Bronchial epithelial cell (primary cell): Measurements from ENCODE around the gene PPP1R14C. TPM values are rescaled to one million over a fixed set of nuclear protein-coding genes. Genes with fewer than 3 reads are reported as not detected.

Source experiments
- DNase-seq: peaks from one replicate; pipeline ENCODE4 v3.0.0-alpha.2; 2010; ENCODE audit warnings: low read depth
- FAIRE-seq: peaks from 2 replicates; lab custom pipeline; 2011; peaks lifted over from hg19 to GRCh38; lab: Jason Lieb, UNC
- H3K27me3 ChIP-seq: 2 replicates; pipeline ENCODE4 v1.5.1; 2011; ENCODE audit warnings: low read length; ENCODE audit not compliant: control insufficient read depth, insufficient read depth
- H3K36me3 ChIP-seq: 2 replicates; pipeline ENCODE4 v1.5.1; 2011; ENCODE audit warnings: low read length; ENCODE audit not compliant: control insufficient read depth, insufficient read depth
- H3K4me3 ChIP-seq: 2 replicates; pipeline ENCODE4 v1.5.1; 2011; ENCODE audit warnings: mild to moderate bottlenecking, low read depth, low read length, control low read depth
- CTCF ChIP-seq: IDR thresholded peaks from 2 replicates; pipeline ENCODE4 v1.5.1; 2011; ENCODE audit warnings: mild to moderate bottlenecking, moderate library complexity, low read length, control low read depth, inconsistent platforms; ENCODE audit not compliant: insufficient read depth, severe bottlenecking
- total RNA-seq: library from RNA; depleted of rRNA; stranded (reverse); fragments of >200 nt; gene quantifications from 2 replicates; pipeline ENCODE4 v1.2.1, GENCODE V29; 2014

PPP1R14C gene
- total RNA-seq, 1 donor from 2014 or later = 72.1 TPM

- H3K27me3 ChIP-seq = no peaks in the 10 kb centered on the region
- DNase-seq = peak; percentile 82
- TF ChIP-seq CTCF = no peak
- peaks cover 9% of the 10 kb centered on the region for H3K36me3 ChIP-seq
- no peak for FAIRE-seq
- H3K4me3 ChIP-seq = peak overlapping the region; percentile 76
Measured at GRCh38 chr6:150145830-150146229, 3.0 kb downstream of the PPP1R14C start.

GRCh38 chr6:150146436-150146835 lies 3.6 kb downstream of the PPP1R14C start:
- Histone ChIP-seq H3K36me3 (peaks cover 9% of the 10 kb centered on the region), H3K27me3 (no peaks in the 10 kb centered on the region), H3K4me3 (no peak overlapping the region)
- TF ChIP-seq CTCF = no peak
- DNase-seq = no peak
- FAIRE-seq = no peak

- FAIRE-seq (peak; percentile 43), DNase-seq (no peak)
- TF ChIP-seq CTCF = no peak
- Histone ChIP-seq H3K36me3 (peaks cover 9% of the 10 kb centered on the region), H3K27me3 (no peaks in the 10 kb centered on the region), H3K4me3 (no peak overlapping the region)
Measured at GRCh38 chr6:150149146-150149545, 6.3 kb downstream of the PPP1R14C start.

- no peak for FAIRE-seq
Measured at GRCh38 chr6:150150458-150150820, 7.6 kb downstream of the PPP1R14C start.

GRCh38 chr6:150150821-150151646 lies 8.2 kb downstream of the PPP1R14C start:
- no peak for FAIRE-seq
- no peak for DNase-seq

More at GRCh38 chr6:150150458-150150820, 7.6 kb downstream of the PPP1R14C start:
- H3K4me3 ChIP-seq = no peak overlapping the region
- no peaks in the 10 kb centered on the region for H3K27me3 ChIP-seq
- peaks cover 9% of the 10 kb centered on the region for H3K36me3 ChIP-seq
- no peak for TF ChIP-seq CTCF
- no peak for DNase-seq

More at GRCh38 chr6:150150821-150151646, 8.2 kb downstream of the PPP1R14C start:
- no peak for TF ChIP-seq CTCF
- no peak overlapping the region for H3K4me3 ChIP-seq
- no peaks in the 10 kb centered on the region for H3K27me3 ChIP-seq
- H3K36me3 ChIP-seq = peaks cover 9% of the 10 kb centered on the region
